Measurements from ENCODE around the gene LRRC61.

DNA sequence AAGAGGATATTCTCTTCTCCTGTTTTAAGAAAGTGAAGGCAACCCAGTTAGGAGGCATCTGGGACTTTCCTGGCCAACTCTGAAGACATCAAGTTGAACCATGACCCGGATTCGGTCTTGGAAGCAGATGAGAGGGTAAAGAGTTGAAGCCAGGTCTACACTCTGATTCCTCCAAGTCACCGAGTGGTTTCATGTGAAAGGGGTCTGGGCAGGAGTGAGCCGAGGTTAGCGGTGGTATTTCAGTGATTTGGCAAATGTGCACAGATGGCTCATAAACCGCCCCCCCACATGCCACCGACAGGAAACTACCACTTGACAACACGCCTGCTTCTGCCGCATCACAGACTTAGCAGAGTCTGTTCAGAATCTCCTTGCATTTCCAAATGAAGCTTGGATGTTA, 34.1 kb downstream of the LRRC61 start:
- no peak for TF ChIP-seq CTCF (IDR thresholded peaks at IDR 0.05)
- no peak for TF ChIP-seq POLR2A (IDR thresholded peaks at IDR 0.05)
